OCI-LY7 (cell line): ENCODE measurements around the gene SGO2. TPM values are rescaled to one million over a fixed set of nuclear protein-coding genes. Genes with fewer than 3 reads are reported as not detected.

Experiments used
- BruUV-seq: library from RNA; stranded (reverse); fragments of 400-500 nt; replicated peaks from 2 replicates; lab custom pipeline; 2021; lab: Mats Ljungman, UMichigan
- CTCF ChIA-PET: fragments of 300-600 bp; sonication (Branson Sonifier 250); formaldehyde crosslinking; loops from one replicate; lab custom pipeline; 2022; ENCODE audit warnings: antibody characterized with exemption; ENCODE audit not compliant: unreplicated experiment; lab: Charles Lee
- POLR2A ChIA-PET: fragments of 300-600 bp; sonication (Branson Sonifier 250); formaldehyde crosslinking; loops from one replicate; lab custom pipeline; 2022; ENCODE audit warnings: antibody characterized with exemption; lab: Charles Lee
- DNase-seq: peaks from one replicate; pipeline ENCODE4 v3.0.0-alpha.2; 2015; ENCODE audit warnings: low spot score
- H2AFZ ChIP-seq: fragments of 200-600 bp; sonication (generic), shearing (Covaris generic); 2 replicates; pipeline ENCODE4 v1.6.1; 2014; ENCODE audit warnings: mild to moderate bottlenecking, antibody characterized with exemption, low read length, moderate library complexity
- H3K27ac ChIP-seq: fragments of 200-600 bp; sonication (generic); 2 replicates; pipeline ENCODE4 v1.5.1; 2014; ENCODE audit warnings: mixed run types, low read depth, mild to moderate bottlenecking, moderate library complexity, low read length, inconsistent platforms; ENCODE audit not compliant: poor library complexity, severe bottlenecking
- H3K36me3 ChIP-seq: fragments of 200-600 bp; sonication (generic); 2 replicates; pipeline ENCODE4 v1.6.1; 2014; ENCODE audit warnings: mild to moderate bottlenecking, antibody characterized with exemption, low read length, moderate library complexity, mixed read lengths; ENCODE audit not compliant: insufficient read depth
- H3K4me1 ChIP-seq: fragments of 200-600 bp; sonication (generic); 2 replicates; pipeline ENCODE4 v1.5.1; 2014; ENCODE audit warnings: mild to moderate bottlenecking, low read length; ENCODE audit not compliant: insufficient read depth, poor library complexity, severe bottlenecking
- H3K4me2 ChIP-seq: fragments of 200-600 bp; sonication (generic); 2 replicates; pipeline ENCODE4 v1.6.1; 2014; ENCODE audit warnings: mild to moderate bottlenecking, low read length
- H3K4me3 ChIP-seq: fragments of 200-600 bp; sonication (generic); 2 replicates; pipeline ENCODE4 v1.5.1; 2014; ENCODE audit warnings: mild to moderate bottlenecking, low read depth, low read length; ENCODE audit not compliant: poor library complexity, severe bottlenecking
- H3K79me2 ChIP-seq: fragments of 200-600 bp; sonication (generic); 2 replicates; pipeline ENCODE4 v1.6.1; 2016; ENCODE audit warnings: low read depth, mild to moderate bottlenecking, low read length, moderate library complexity, mixed read lengths; ENCODE audit not compliant: insufficient read depth
- H3K9me2 ChIP-seq: fragments of 200-600 bp; sonication (generic); 2 replicates; pipeline ENCODE4 v1.6.1; 2016; ENCODE audit warnings: mild to moderate bottlenecking, low read length, mixed read lengths; ENCODE audit not compliant: insufficient read depth
- H3K9me3 ChIP-seq: fragments of 200-600 bp; sonication (generic); 2 replicates; pipeline ENCODE4 v1.6.1; 2014; ENCODE audit warnings: mild to moderate bottlenecking, mixed run types, low read length, mixed read lengths
- H4K20me1 ChIP-seq: fragments of 200-600 bp; sonication (generic); 2 replicates; pipeline ENCODE4 v1.6.1; 2014; ENCODE audit warnings: mild to moderate bottlenecking, antibody characterized with exemption, low read length, moderate library complexity, mixed read lengths; ENCODE audit not compliant: insufficient read depth
- EZH2phosphoT487 ChIP-seq: fragments of 200-600 bp; sonication (generic); IDR thresholded peaks from 2 replicates; pipeline ENCODE4 v1.6.1; 2018; ENCODE audit warnings: low read depth, borderline replicate concordance, mild to moderate bottlenecking, mixed run types, antibody characterized with exemption, low read length, moderate library complexity, mixed read lengths
- intact Hi-C: fragments of 100-400 bp; cut with micrococcal nuclease; formaldehyde crosslinking; loops from one replicate; pipeline ENCODE4 v1.10.0; 2022; ENCODE audit not compliant: unreplicated experiment
- total RNA-seq, 2 experiments: library from RNA; depleted of rRNA in 1 of 2; stranded (reverse); fragments of >200 nt in 1 of 2; shearing (Covaris generic) in 1 of 2; gene quantifications; 2 replicates each; pipeline ENCODE4 v1.2.3, GENCODE V29; 2014 to 2022
- TF ChIP-seq, protein P1 (sequence below): fragments of 200-600 bp; sonication (generic); conservative IDR thresholded peaks from 2 replicates; pipeline ENCODE4 v1.5.1; 2014; ENCODE audit warnings: mild to moderate bottlenecking, antibody characterized with exemption, low read length, moderate library complexity, mixed read lengths

Gene SGO2
- total RNA-seq, 2 experiments from 2014 or later, result 29.3 to 55.3 TPM

DNA sequence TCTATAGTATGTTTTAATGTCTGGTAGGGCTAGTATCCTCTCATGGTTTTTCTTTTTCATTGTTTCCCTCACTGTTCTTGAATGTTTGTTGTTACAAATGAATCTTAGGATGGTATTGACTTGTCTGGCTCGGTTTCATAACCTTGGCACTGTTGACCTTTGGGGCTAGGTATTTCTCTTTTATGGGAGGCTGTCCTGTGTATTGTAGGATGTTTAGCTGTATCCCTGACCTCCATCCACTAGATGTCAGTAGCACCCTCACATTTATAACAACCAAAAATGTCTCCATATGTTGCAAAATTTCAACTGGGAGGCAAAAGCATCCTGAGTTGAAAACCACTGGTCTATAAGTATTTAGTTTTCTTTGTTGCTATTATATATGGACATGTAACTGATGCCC lies 52.8 kb downstream of the SGO2 start:
- Histone ChIP-seq H3K9me2 (no peaks in the 10 kb centered on the region), H3K4me1 (peaks cover 3% of the 10 kb centered on the region), H2AFZ (no peak overlapping the region), H4K20me1 (no peaks in the 10 kb centered on the region), H3K27ac (no peak overlapping the region), H3K9me3 (peaks cover 6% of the 10 kb centered on the region; the same call in 1 of the 2 replicates), H3K36me3 (peaks cover 77% of the 10 kb centered on the region), H3K4me3 (no peak overlapping the region), H3K79me2 (no peaks in the 10 kb centered on the region), H3K4me2 (no peak overlapping the region)
- peak; percentile 19 for DNase-seq
- BruUV-seq, result no TSS peak
- CTCF ChIA-PET, result no interaction called here
- POLR2A ChIA-PET, result interaction anchor here (0.6 to 0.8 kb wide), 2 partner anchors 23 to 969 kb away, joined by 4 to 5 read pairs; no protein-coding TSS in a partner anchor
- TF ChIP-seq EZH2phosphoT487, result no peak
- TF ChIP-seq, protein P1, sequence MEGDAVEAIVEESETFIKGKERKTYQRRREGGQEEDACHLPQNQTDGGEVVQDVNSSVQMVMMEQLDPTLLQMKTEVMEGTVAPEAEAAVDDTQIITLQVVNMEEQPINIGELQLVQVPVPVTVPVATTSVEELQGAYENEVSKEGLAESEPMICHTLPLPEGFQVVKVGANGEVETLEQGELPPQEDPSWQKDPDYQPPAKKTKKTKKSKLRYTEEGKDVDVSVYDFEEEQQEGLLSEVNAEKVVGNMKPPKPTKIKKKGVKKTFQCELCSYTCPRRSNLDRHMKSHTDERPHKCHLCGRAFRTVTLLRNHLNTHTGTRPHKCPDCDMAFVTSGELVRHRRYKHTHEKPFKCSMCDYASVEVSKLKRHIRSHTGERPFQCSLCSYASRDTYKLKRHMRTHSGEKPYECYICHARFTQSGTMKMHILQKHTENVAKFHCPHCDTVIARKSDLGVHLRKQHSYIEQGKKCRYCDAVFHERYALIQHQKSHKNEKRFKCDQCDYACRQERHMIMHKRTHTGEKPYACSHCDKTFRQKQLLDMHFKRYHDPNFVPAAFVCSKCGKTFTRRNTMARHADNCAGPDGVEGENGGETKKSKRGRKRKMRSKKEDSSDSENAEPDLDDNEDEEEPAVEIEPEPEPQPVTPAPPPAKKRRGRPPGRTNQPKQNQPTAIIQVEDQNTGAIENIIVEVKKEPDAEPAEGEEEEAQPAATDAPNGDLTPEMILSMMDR, result peak; percentile 79
- intact Hi-C loops, result loop anchor here (10.0 kb wide), 1 partner anchor 604 kb away; no protein-coding TSS in a partner anchor

DNA sequence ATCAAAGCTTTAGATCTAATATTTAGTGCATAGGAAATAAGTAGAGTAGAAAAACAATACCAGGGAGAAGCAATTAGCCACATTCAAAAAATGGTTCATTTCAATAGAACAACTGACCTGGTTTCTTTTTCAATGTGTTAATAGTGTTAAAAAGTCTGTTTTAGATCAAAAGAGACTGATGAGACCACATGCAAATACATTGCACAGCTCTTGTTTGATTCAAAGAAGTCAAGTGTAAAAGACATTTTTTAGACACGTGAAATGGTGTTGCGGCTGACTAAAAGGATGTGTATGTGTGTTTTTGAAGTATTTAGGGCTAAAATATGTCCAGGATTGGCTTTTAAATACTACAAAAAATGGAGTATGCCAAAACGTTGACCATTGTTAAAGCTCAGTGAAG lies 58.6 kb downstream of the SGO2 start:
- POLR2A ChIA-PET, result interaction anchor here (1.1 kb wide), 1 partner anchor 30 kb away, joined by 7 read pairs; no protein-coding TSS in a partner anchor
- TF ChIP-seq EZH2phosphoT487, result no peak
- TF ChIP-seq, protein P1, result no peak

DNA sequence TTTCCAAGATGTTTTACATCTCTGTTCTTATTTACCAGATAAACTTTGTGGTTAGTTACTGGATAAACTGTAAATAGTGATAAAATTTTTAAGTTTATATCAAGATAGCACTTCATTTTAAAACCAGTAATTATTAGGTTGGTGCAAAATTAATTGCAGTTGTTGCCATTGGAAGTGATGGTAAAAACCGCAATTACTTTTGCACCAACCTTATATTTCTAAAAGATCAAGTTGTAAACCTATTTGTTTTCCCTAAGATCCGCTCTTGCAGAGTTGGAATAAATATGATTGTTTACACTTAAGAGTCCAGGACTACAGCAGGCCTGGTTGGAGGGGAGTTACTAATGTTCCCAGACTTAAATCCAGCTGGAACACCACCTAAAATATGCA lies 59.3 kb downstream of the SGO2 start:
- CTCF ChIA-PET, result no interaction called here
- TF ChIP-seq, protein P1, result no peak
- no peak for TF ChIP-seq EZH2phosphoT487
- POLR2A ChIA-PET, result no interaction called here
- no peak for DNase-seq
- peaks cover 30% of the 10 kb centered on the region for H3K36me3 ChIP-seq
- no peak overlapping the region for H2AFZ ChIP-seq
- H3K27ac ChIP-seq, result no peak overlapping the region
- intact Hi-C loops, result no loop called here
- no peaks in the 10 kb centered on the region for H3K79me2 ChIP-seq
- peaks cover 24% of the 10 kb centered on the region for H3K4me1 ChIP-seq
- H3K9me2 ChIP-seq, result no peaks in the 10 kb centered on the region
- BruUV-seq, result no TSS peak
- no peak overlapping the region for H3K4me3 ChIP-seq
- H3K9me3 ChIP-seq, result no peaks in the 10 kb centered on the region
- peak overlapping the region; percentile 65 for H3K4me2 ChIP-seq
- no peaks in the 10 kb centered on the region for H4K20me1 ChIP-seq

More for the DNA sequence above, 58.6 kb downstream of the SGO2 start:
- Histone ChIP-seq H3K9me2 (no peaks in the 10 kb centered on the region), H3K4me3 (peak overlapping the region; percentile 14), H3K79me2 (no peaks in the 10 kb centered on the region), H3K4me1 (peaks cover 24% of the 10 kb centered on the region), H3K9me3 (no peaks in the 10 kb centered on the region), H3K4me2 (peak overlapping the region; percentile 65), H4K20me1 (no peaks in the 10 kb centered on the region), H3K36me3 (peaks cover 32% of the 10 kb centered on the region), H2AFZ (no peak overlapping the region), H3K27ac (peak overlapping the region; percentile 16)
- CTCF ChIA-PET, result no interaction called here
- peak; percentile 49 for DNase-seq
- intact Hi-C loops, result no loop called here
- no TSS peak for BruUV-seq
